ENCODE measurements around the gene CD5L. TPM values are rescaled to one million over a fixed set of nuclear protein-coding genes. Genes with fewer than 3 reads are reported as not detected.

Gene CD5L
- polyA plus RNA-seq, 3 donors, result not detected

DNA sequence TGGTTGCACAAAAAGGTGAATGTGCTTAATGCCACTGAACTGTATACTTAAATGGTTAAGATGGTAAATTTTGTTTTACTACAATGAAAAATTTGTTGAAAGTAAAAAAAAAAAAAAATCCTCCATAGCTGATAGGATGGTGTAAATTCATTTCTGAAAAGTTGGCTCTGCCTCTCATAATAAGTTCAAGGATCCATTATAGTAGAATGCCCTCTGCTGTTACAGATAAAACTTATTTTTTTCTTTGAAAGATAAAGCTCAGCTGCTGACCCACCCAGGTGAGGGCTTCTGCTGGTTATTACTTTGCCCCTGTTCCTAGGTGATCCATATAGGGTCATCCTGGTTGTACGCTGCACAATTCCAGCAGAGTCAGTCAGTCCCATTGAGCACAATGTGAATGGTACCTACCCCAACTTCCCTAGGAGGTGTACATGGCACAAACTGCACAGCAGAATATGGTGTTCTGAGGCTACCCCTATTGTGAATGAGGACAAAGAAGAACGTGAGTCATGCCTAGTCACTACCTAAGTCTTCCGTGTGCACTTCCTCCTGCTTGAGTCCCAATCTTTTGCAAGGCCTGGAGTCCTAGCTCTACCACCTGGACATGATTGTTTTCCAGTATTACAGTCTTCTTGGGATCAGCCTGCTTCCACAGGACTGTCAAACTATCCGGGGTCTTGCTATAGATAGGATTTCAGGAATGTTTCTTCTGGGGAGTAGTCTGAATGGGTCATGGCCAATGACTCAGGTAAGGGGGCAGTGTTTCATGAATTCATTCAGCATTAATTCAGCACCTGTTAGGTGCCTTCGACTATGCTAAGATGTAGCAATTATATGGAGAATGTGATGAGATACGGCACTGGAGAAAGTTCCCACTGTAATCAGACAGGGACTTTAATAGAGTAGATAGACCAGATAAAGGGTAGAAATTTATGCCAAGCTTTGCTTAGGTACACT, 20.8 kb upstream of the CD5L start:
- Mint-ChIP-seq H3K4me3 (no peak overlapping the region), H3K4me1 (peaks cover 3% of the 10 kb centered on the region), H3K27me3 (ENCODE audit: low read depth in 3 of 3) (peaks cover 0 to 11% (median 1%) of the 10 kb centered on the region in 3 donors), H3K36me3 (no peaks in the 10 kb centered on the region), H3K27ac (no peak overlapping the region), H3K9me3 (peaks cover 0 to 4% (median 0%) of the 10 kb centered on the region in 7 donors)
- no peaks in the 10 kb centered on the region for H3K36me3 ChIP-seq (replicated peaks in 1 of 2; ENCODE audit: control insufficient read depth in 1 of 2, insufficient read depth in 2 of 2, low read length in 2 of 2)
- no peak overlapping the region for H3K9ac ChIP-seq (ENCODE audit: insufficient read depth, low read length, poor library complexity, severe bottlenecking)
- intact Hi-C loops (cut with micrococcal nuclease), result no loop called here
- 83% methylated on average over 5 of the region's 6 CpGs for WGBS (ENCODE audit: insufficient coverage)
- no peak overlapping the region for H2AFZ ChIP-seq (ENCODE audit: insufficient read depth, low read depth, low read length, poor library complexity, severe bottlenecking)
- H3K4me2 ChIP-seq (replicated peaks; ENCODE audit: extremely low read depth, low read length, poor library complexity, severe bottlenecking), result no peak overlapping the region
- no peak overlapping the region for H3K27ac ChIP-seq (ENCODE audit: low read depth in 1 of 2, low read length in 2 of 2)
- no peaks in the 10 kb centered on the region for H4K20me1 ChIP-seq (ENCODE audit: insufficient read depth, low read length)
- no peaks in the 10 kb centered on the region for H3K79me2 ChIP-seq (ENCODE audit: insufficient read depth, low read length)
- TF ChIP-seq, protein P1, sequence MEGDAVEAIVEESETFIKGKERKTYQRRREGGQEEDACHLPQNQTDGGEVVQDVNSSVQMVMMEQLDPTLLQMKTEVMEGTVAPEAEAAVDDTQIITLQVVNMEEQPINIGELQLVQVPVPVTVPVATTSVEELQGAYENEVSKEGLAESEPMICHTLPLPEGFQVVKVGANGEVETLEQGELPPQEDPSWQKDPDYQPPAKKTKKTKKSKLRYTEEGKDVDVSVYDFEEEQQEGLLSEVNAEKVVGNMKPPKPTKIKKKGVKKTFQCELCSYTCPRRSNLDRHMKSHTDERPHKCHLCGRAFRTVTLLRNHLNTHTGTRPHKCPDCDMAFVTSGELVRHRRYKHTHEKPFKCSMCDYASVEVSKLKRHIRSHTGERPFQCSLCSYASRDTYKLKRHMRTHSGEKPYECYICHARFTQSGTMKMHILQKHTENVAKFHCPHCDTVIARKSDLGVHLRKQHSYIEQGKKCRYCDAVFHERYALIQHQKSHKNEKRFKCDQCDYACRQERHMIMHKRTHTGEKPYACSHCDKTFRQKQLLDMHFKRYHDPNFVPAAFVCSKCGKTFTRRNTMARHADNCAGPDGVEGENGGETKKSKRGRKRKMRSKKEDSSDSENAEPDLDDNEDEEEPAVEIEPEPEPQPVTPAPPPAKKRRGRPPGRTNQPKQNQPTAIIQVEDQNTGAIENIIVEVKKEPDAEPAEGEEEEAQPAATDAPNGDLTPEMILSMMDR (IDR thresholded peaks at IDR 0.05), result no peak
- peak in 1 of 3 donors; percentile 17 for DNase-seq
- no peaks in the 10 kb centered on the region for H3K9me3 ChIP-seq (replicated peaks in 1 of 2; ENCODE audit: control insufficient read depth in 1 of 2, insufficient read depth in 1 of 2, low read length in 2 of 2)
- peaks cover 0 to 8% of the 10 kb centered on the region in 2 donors for H3K27me3 ChIP-seq (ENCODE audit: control insufficient read depth in 2 of 2, insufficient read depth in 2 of 2, low read length in 2 of 2)
- H3K4me1 ChIP-seq (ENCODE audit: control insufficient read depth in 1 of 2, insufficient read depth in 2 of 2, low read length in 2 of 2), result no peaks in the 10 kb centered on the region
- H3K4me3 ChIP-seq (replicated peaks in 1 of 3; ENCODE audit: low read depth in 2 of 3, low read length in 3 of 3), result no peak overlapping the region

DNA sequence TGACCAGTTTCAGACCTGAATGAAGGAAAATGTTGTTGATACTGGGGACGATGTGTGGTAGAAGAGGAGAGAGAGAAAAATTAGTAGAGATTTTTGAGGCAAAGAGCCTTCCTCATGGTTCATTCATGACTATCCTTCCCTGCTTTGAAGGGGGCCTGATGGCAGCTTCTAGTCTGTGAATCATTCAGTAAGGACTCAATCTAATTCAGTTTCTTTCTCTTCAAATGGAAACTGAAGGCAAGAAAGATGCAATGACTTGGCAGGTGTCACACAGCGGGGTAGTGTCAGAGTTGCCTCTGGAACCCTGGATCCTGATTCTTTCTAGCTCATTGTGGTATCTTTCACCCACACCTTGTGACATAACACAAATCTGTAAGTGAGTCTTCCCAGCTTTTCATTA, 14.9 kb upstream of the CD5L start:
- intact Hi-C loops (cut with micrococcal nuclease), result no loop called here
- peaks cover 0 to 8% (median 0%) of the 10 kb centered on the region in 3 donors for H3K27me3 Mint-ChIP-seq (ENCODE audit: low read depth in 3 of 3)
- no peak overlapping the region for H3K9ac ChIP-seq (ENCODE audit: insufficient read depth, low read length, poor library complexity, severe bottlenecking)
- H3K79me2 ChIP-seq (ENCODE audit: insufficient read depth, low read length), result no peaks in the 10 kb centered on the region
- H3K36me3 ChIP-seq (replicated peaks in 1 of 2; ENCODE audit: control insufficient read depth in 1 of 2, insufficient read depth in 2 of 2, low read length in 2 of 2), result no peaks in the 10 kb centered on the region
- no peaks in the 10 kb centered on the region for H3K36me3 Mint-ChIP-seq
- no peak for DNase-seq
- H3K4me1 Mint-ChIP-seq, result no peaks in the 10 kb centered on the region
- no peaks in the 10 kb centered on the region for H3K9me3 Mint-ChIP-seq
- H3K4me2 ChIP-seq (replicated peaks; ENCODE audit: extremely low read depth, low read length, poor library complexity, severe bottlenecking), result no peak overlapping the region
- H3K27ac ChIP-seq (ENCODE audit: low read depth in 1 of 2, low read length in 2 of 2), result no peak overlapping the region
- no peaks in the 10 kb centered on the region for H3K4me1 ChIP-seq (ENCODE audit: control insufficient read depth in 1 of 2, insufficient read depth in 2 of 2, low read length in 2 of 2)
- no peak overlapping the region for H3K27ac Mint-ChIP-seq
- TF ChIP-seq, protein P1 (IDR thresholded peaks at IDR 0.05), result no peak
- WGBS (ENCODE audit: insufficient coverage), result no CpG with 5 or more reads among the region's 2 CpGs
- no peaks in the 10 kb centered on the region for H3K9me3 ChIP-seq (replicated peaks in 1 of 2; ENCODE audit: control insufficient read depth in 1 of 2, insufficient read depth in 1 of 2, low read length in 2 of 2)
- H3K27me3 ChIP-seq (ENCODE audit: control insufficient read depth in 2 of 2, insufficient read depth in 2 of 2, low read length in 2 of 2), result peaks cover 0 to 2% of the 10 kb centered on the region in 2 donors
- no peak overlapping the region for H3K4me3 ChIP-seq (replicated peaks in 1 of 3; ENCODE audit: low read depth in 2 of 3, low read length in 3 of 3)
- no peaks in the 10 kb centered on the region for H4K20me1 ChIP-seq (ENCODE audit: insufficient read depth, low read length)
- no peak overlapping the region for H3K4me3 Mint-ChIP-seq
- H2AFZ ChIP-seq (ENCODE audit: insufficient read depth, low read depth, low read length, poor library complexity, severe bottlenecking), result no peak overlapping the region

Measured in CD14-positive monocyte (primary cell).